ENCODE results near the gene RAD51B.

The RAD51B gene

DNA sequence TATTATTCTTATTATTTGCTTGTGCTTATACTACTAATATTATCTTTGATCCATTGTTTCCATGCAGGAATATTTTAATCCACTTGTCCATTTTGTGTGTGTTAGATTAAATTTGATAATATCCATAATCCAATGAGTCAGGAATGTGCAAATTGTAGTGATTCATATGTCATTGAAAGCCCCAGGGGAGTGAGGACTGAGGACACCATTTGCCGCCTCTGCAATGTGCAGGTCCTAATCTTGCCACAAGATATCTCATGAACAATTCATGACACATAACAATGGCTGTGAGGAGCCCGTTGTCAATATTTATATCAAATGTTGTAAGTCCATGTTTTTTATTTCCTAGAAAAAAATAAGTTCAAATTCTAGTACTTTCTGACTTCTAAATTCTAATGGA is 722.8 kb downstream of the RAD51B start:
- DNase-seq (ENCODE audit: low read depth) = no peak
- H3K4me3 ChIP-seq (ENCODE audit: control insufficient read depth, low read depth, low read length) = no peak overlapping the region
- TF ChIP-seq CTCF (conservative IDR thresholded peaks at IDR 0.05; ENCODE audit: control insufficient read depth, insufficient read depth, low read depth, low read length) = no peak

GRCh38 chr14:68543516-68543915 is 723.9 kb downstream of the RAD51B start:
- DNase-seq (ENCODE audit: low read depth) = no peak
- no peak for TF ChIP-seq CTCF (conservative IDR thresholded peaks at IDR 0.05; ENCODE audit: control insufficient read depth, insufficient read depth, low read depth, low read length)
- H3K4me3 ChIP-seq (ENCODE audit: control insufficient read depth, low read depth, low read length) = no peak overlapping the region

GRCh38 chr14:68544081-68544892 is 724.7 kb downstream of the RAD51B start:
- TF ChIP-seq CTCF (conservative IDR thresholded peaks at IDR 0.05; ENCODE audit: control insufficient read depth, insufficient read depth, low read depth, low read length) = no peak
- peak; percentile 100 for DNase-seq (ENCODE audit: low read depth)
- H3K4me3 ChIP-seq (ENCODE audit: control insufficient read depth, low read depth, low read length) = no peak overlapping the region

- no peak overlapping the region for H3K4me3 ChIP-seq (ENCODE audit: control insufficient read depth, low read depth, low read length)
Observed at GRCh38 chr14:68546839-68547238, 727.3 kb downstream of the RAD51B start.

DNA sequence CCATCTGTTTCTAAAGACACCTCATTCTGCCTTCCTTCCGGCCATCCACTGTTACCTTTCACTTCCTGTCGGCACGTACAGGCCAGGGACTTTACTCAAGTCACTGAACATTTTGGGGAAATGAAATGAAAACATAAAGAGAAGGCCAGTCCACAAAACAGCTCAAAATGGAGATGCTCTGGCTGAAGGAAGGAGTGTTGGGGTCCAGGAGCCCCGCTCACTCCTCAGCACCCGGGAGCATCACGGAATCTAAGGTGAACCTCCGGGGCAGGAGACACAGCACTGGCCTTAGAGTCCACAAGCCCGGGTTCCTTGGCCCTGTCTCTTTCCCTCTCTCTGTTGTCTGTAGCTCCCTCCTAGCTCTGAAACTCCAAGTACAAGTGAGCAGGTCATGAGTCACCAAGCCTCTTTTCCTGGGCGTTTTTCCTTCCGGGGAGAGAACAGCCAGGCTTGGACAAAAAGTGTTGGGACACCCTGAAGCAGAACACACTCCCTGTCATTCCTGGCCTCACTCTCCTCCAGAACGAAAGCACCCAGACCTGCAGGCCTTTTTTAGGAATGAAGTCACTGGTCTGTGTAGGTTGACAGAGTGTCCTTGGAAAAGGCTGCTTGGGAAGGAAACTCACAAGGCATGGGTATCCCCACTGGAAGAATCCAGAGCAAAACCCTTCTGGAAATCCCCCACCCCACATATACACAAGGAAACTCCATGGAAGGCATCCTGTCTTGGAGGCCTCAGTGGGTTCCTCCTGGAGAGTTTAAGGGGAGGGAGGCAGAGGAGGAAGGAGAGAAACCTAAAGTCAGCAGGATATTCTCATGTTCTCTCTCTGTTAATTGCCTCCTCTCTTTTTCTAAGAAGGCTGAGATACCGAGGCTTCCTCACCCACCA is 728.0 kb downstream of the RAD51B start:
- peak; percentile 99 for DNase-seq (ENCODE audit: low read depth)
- peak overlapping the region; percentile 15 for H3K4me3 ChIP-seq (ENCODE audit: control insufficient read depth, low read depth, low read length)
- no peak for TF ChIP-seq CTCF (conservative IDR thresholded peaks at IDR 0.05; ENCODE audit: control insufficient read depth, insufficient read depth, low read depth, low read length)

More at GRCh38 chr14:68546839-68547238, 727.3 kb downstream of the RAD51B start:
- peak; percentile 96 for DNase-seq (ENCODE audit: low read depth)
- no peak for TF ChIP-seq CTCF (conservative IDR thresholded peaks at IDR 0.05; ENCODE audit: control insufficient read depth, insufficient read depth, low read depth, low read length)

DNA sequence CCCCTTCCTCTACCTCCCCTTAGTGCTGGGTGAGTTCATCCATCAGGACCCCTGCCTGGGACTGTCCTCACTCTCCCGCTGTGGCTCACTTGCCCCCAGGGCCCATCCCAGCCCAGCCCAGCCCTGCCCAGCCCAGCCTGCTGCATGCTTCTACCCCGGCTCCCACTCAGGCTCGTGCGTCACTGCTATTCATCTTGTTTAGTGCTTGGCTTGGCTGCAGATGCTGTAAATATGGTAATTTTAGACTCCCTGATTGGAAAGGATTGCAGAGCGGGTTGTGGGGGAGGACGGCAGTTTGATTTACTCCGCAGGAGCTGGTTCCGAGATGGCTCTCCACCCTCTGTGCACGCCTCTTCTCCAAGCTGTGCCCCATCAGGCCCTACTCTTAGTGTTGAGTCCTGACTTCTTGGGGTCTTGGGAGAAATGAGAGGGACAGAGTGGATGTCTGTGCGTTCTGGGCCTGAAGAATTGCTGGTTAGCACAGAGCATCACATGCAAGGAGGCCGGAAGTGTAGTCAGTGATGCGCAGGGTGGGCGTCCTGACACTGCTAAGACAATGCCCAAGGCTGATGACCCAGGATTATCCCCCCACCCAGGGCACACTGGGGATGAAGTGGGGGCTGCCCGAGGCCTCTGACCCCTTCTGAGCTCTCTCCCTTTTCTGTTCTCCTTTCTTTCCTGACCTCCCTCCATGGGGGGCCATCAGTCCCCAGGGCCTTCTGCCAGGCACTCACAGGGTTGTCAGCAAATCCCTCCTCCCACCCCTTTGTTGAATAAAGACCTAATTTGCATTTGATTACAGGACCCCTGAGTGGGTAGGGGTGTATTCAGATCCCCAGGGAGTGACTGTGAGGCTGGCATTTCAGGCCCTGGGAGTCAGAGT is 728.9 kb downstream of the RAD51B start:
- no peak overlapping the region for H3K4me3 ChIP-seq (ENCODE audit: control insufficient read depth, low read depth, low read length)
- DNase-seq (ENCODE audit: low read depth) = peak; percentile 99
- TF ChIP-seq CTCF (conservative IDR thresholded peaks at IDR 0.05; ENCODE audit: control insufficient read depth, insufficient read depth, low read depth, low read length) = no peak

Measured in fibroblast of mammary gland (primary cell).